HUES64 (cell line): ENCODE results near the gene ZNF518A.
"Not testable (repeated sequence)": the region's sequence is repeated elsewhere in the genome, so short reads cannot be mapped to it uniquely, and the experiment has no call there.

Source experiments
- H3K27ac ChIP-seq: 2 replicates; pipeline ENCODE4 v1.7.0; 2013; ENCODE audit warnings: low read depth, low read length, inconsistent platforms
- H3K27me3 ChIP-seq: 2 replicates; pipeline ENCODE4 v1.6.1; 2013; ENCODE audit warnings: mild to moderate bottlenecking, low read length; ENCODE audit not compliant: insufficient read depth
- H3K36me3 ChIP-seq: 2 replicates; pipeline ENCODE4 v1.6.1; 2013; ENCODE audit warnings: mild to moderate bottlenecking, low read length; ENCODE audit not compliant: insufficient read depth
- H3K4me1 ChIP-seq: 2 replicates; pipeline ENCODE4 v1.6.1; 2013; ENCODE audit warnings: mild to moderate bottlenecking, low read length, moderate library complexity; ENCODE audit not compliant: insufficient read depth
- H3K4me3 ChIP-seq: 2 replicates; pipeline ENCODE4 v1.5.1; 2013; ENCODE audit warnings: mild to moderate bottlenecking, low read length, moderate library complexity
- H3K9ac ChIP-seq: 2 replicates; pipeline ENCODE4 v1.6.1; 2013; ENCODE audit warnings: mild to moderate bottlenecking, low read depth, low read length
- H3K9me3 ChIP-seq: 2 replicates; pipeline ENCODE4 v1.6.1; 2013; ENCODE audit warnings: low read depth, low read length; ENCODE audit not compliant: insufficient read depth
- WGBS: fragments of 150-250, 120-280 bp; methylation state at CpG from one replicate; pipeline ENCODE4 v1.1.7; 2013; ENCODE audit warnings: missing lambda C conversion rate; 5-methylcytosine and 5-hydroxymethylcytosine counted together

Gene ZNF518A

GRCh38 chr10:96137567-96137966 is 7.5 kb downstream of the ZNF518A start:
- H3K36me3 ChIP-seq = peaks cover 91% of the 10 kb centered on the region
- no peak overlapping the region for H3K9ac ChIP-seq

DNA sequence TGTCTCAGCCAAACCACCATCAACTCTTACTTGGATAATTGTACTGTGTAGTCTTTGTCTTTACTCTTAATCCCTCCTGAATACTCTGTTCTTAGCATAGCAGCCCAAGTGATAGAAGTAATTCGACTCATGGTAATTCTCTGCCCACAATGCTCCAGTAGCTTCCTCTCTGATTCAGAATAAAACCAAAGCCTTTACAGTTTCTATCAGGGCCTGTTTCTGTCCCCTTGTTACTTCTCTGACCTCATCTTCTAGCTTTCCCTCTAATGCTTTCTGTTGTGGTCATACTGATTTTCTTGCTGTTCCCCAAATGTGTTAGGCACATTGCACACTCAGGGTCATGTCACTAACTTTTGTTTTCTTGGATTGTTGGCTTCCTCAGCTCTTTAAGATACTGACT is 8.0 kb downstream of the ZNF518A start:
- 87% methylated on average over 1 of the region's 1 CpG for WGBS
- Histone ChIP-seq H3K4me1 (no peaks in the 10 kb centered on the region), H3K27ac (no peak overlapping the region), H3K36me3 (peaks cover 91% of the 10 kb centered on the region), H3K9me3 (no peaks in the 10 kb centered on the region), H3K9ac (no peak overlapping the region), H3K27me3 (no peaks in the 10 kb centered on the region), H3K4me3 (no peak overlapping the region)

More at GRCh38 chr10:96137567-96137966, 7.5 kb downstream of the ZNF518A start:
- H3K4me3 ChIP-seq = no peak overlapping the region
- no peaks in the 10 kb centered on the region for H3K27me3 ChIP-seq
- H3K4me1 ChIP-seq = no peaks in the 10 kb centered on the region
- H3K27ac ChIP-seq = no peak overlapping the region
- H3K9me3 ChIP-seq = no peaks in the 10 kb centered on the region
- WGBS = 96% methylated on average over 2 of the region's 2 CpGs

DNA sequence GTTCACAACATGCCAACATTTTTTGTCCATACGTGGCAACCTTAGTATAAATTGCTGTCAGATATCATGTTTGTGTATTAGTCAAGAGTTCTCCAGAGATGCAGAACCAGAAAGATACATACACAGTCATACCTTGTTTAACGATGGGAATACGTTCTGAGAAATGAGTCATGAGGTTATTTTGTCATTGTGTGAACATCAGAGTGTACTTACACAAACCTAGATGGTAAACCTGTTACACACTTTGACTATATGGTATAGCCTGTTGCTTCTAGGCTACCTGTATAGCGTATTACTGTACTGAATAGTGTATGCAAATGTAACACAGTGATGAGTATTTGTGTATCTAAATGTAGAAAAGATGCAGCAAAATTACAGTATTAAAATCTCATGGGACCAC is 22.3 kb downstream of the ZNF518A start:
- WGBS = 96% methylated on average over 4 of the region's 4 CpGs

GRCh38 chr10:96153070-96153469 is 23.0 kb downstream of the ZNF518A start:
- WGBS = 89% methylated on average over 1 of the region's 1 CpG
- peaks cover 72% of the 10 kb centered on the region for H3K36me3 ChIP-seq
- H3K4me3 ChIP-seq = no peak overlapping the region
- no peaks in the 10 kb centered on the region for H3K9me3 ChIP-seq
- no peaks in the 10 kb centered on the region for H3K4me1 ChIP-seq
- H3K9ac ChIP-seq = no peak overlapping the region
- no peaks in the 10 kb centered on the region for H3K27me3 ChIP-seq
- H3K27ac ChIP-seq = no peak overlapping the region

More for the DNA sequence above, 22.3 kb downstream of the ZNF518A start:
- Histone ChIP-seq H3K27ac (no peak overlapping the region), H3K4me1 (no peaks in the 10 kb centered on the region), H3K27me3 (no peaks in the 10 kb centered on the region), H3K36me3 (peaks cover 70% of the 10 kb centered on the region), H3K9me3 (no peaks in the 10 kb centered on the region), H3K4me3 (no peak overlapping the region), H3K9ac (no peak overlapping the region)

DNA sequence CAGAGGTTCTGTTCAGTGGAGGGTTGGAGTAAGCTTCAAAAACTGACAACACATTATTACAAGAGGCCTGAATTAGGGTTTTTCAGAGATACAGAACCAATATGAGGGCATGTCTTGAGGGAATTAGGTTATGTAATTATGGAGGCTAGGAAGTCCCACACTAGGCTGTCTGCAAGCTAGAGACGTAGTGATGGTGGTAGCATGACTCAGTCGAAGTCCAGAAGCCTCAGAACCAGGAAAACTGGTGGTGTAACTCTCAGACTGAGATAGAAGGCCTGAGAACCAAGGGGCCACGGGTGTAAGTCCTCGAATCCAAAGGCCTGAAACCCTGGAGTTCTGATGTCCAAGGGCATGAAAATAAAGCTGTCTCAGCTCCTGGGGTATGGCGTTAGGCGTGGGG is 35.6 kb downstream of the ZNF518A start:
- Histone ChIP-seq H3K4me1 (no peaks in the 10 kb centered on the region), H3K4me3 (no peak overlapping the region), H3K9me3 (no peaks in the 10 kb centered on the region), H3K36me3 (peaks cover 23% of the 10 kb centered on the region), H3K27me3 (no peaks in the 10 kb centered on the region), H3K9ac (no peak overlapping the region), H3K27ac (no peak overlapping the region)
- WGBS = 93% methylated on average over 6 of the region's 6 CpGs

DNA sequence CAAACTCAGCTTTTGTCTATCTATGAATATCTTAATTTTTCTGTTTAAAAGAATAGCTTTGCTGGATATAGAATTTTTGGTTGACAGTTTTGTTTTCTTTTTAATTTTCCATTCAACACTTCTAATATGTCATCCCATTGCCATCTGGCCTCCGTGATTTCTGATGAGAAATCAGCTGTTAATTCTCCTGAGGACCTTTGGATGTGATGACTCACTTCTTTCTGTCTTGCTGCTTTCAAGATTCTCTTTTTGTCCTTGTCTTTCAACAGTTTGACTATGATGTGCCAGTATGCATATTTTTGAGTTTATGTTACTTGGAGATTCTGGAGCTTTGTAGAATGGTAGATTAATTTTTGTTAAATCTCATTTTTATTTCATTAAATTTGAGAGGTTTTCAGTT is 38.4 kb downstream of the ZNF518A start:
- Histone ChIP-seq H3K27ac (no peak overlapping the region), H3K4me3 (no peak overlapping the region), H3K9ac (no peak overlapping the region), H3K27me3 (no peaks in the 10 kb centered on the region), H3K36me3 (no peaks in the 10 kb centered on the region), H3K9me3 (no peaks in the 10 kb centered on the region), H3K4me1 (no peaks in the 10 kb centered on the region)
- WGBS = 98% methylated on average over 1 of the region's 1 CpG

DNA sequence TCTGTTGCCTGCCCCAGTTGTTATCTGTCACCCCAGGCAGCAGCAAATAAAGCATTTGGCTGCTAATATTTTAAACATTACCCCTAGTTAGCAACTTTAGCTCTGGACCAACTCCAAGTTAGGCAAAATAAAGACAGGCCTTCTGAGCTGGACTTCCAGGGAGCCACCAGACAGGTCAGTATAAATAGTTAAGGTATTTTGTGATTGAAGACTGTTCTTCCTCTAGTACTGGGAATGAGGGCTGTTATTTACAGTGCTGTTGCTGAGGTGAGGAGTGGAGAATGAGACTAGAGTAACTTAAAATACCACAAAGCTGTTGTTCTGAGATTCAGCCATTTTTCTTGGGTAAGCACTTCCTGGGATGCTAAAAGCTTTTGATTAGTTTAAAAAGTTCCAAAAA is 40.1 kb downstream of the ZNF518A start:
- Histone ChIP-seq H3K36me3 (no peaks in the 10 kb centered on the region), H3K9me3 (0 out of 2 replicates have a peak, but pooled peaks cover 3% of the 10 kb centered on the region), H3K27me3 (no peaks in the 10 kb centered on the region), H3K27ac (no peak overlapping the region), H3K9ac (no peak overlapping the region), H3K4me1 (no peaks in the 10 kb centered on the region), H3K4me3 (no peak overlapping the region)

DNA sequence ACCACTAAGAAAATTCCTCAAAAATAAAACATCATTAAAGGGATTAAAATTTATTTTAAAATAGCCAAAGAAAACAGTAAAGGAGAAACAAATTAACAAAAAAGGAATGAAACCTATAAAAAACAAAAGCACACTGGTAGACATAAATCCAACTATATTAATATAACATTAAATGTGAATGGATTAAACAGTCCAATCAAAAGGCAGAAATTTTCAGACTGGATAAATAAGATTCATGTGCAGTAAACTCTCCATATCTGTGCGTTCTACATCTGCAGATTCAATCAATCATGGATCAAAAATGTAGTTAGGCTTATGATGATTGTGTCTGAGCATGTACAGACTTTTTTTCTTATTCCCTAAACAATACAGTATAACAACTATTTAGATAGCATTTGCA is 42.6 kb downstream of the ZNF518A start:
- H3K36me3 ChIP-seq = no peaks in the 10 kb centered on the region
- H3K27ac ChIP-seq = no peak overlapping the region
- H3K9ac ChIP-seq = no peak overlapping the region
- WGBS = 86% methylated on average over 1 of the region's 1 CpG
- H3K9me3 ChIP-seq = peaks cover 17% of the 10 kb centered on the region
- no peaks in the 10 kb centered on the region for H3K27me3 ChIP-seq
- no peaks in the 10 kb centered on the region for H3K4me1 ChIP-seq
- no peak overlapping the region for H3K4me3 ChIP-seq

GRCh38 chr10:96176985-96177384 is 46.9 kb downstream of the ZNF518A start:
- Histone ChIP-seq H3K27me3 (no peaks in the 10 kb centered on the region), H3K27ac (no peak overlapping the region), H3K4me3 (no peak overlapping the region), H3K4me1 (no peaks in the 10 kb centered on the region), H3K9ac (no peak overlapping the region), H3K36me3 (no peaks in the 10 kb centered on the region), H3K9me3 (peaks cover 23% of the 10 kb centered on the region)
- no CpG with 5 or more reads among the region's 1 CpG for WGBS

- Histone ChIP-seq H3K9me3 (peaks cover 4% of the 10 kb centered on the region; the same call in 1 of the 2 replicates), H3K27me3 (no peaks in the 10 kb centered on the region), H3K27ac (no peak overlapping the region), H3K4me3 (no peak overlapping the region), H3K9ac (no peak overlapping the region), H3K4me1 (no peaks in the 10 kb centered on the region), H3K36me3 (no peaks in the 10 kb centered on the region)
- 82% methylated on average over 2 of the region's 2 CpGs for WGBS
These were observed 58.3 kb downstream of the ZNF518A start for GRCh38 chr10:96188421-96188820.

- Histone ChIP-seq H3K36me3 (no peaks in the 10 kb centered on the region), H3K9ac (no peak overlapping the region), H3K27ac (no peak overlapping the region), H3K4me3 (no peak overlapping the region), H3K4me1 (no peaks in the 10 kb centered on the region), H3K27me3 (no peaks in the 10 kb centered on the region), H3K9me3 (peaks cover 4% of the 10 kb centered on the region; the same call in 1 of the 2 replicates)
- 91% methylated on average over 1 of the region's 1 CpG for WGBS
These were observed 58.8 kb downstream of the ZNF518A start for GRCh38 chr10:96188916-96189315.

DNA sequence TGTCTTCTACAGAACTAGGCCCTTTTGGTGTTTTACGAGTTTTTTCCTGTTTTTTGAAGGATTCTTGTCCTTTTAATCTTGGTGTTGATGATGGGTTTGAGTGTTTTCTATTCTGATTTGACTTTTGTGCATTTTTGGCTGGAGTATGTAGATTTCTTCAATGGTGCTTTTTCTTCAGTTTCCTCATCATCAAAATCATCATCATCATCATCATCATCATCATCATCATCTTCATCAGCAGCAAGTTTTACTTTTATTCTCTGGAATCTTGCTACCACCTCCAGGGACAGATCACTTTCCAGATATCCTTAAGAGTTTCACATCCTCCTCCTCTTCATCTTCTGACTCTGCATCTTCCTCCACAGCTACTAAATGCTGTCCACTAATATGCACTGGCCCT is 59.4 kb downstream of the ZNF518A start:
- H3K27me3 ChIP-seq, H3K36me3 ChIP-seq, H3K4me1 ChIP-seq, H3K27ac ChIP-seq, H3K9me3 ChIP-seq, H3K9ac ChIP-seq, H3K4me3 ChIP-seq: not testable (repeated sequence)
- 81% methylated on average over 1 of the region's 1 CpG for WGBS
